HG02610 (cell line): ENCODE results near the gene GRIA4.
"Not testable (repeated sequence)": the region's sequence is repeated elsewhere in the genome, so short reads cannot be mapped to it uniquely, and the experiment has no call there.

Experiments
- ATAC-seq: cut with Tn5 transposase; IDR thresholded peaks from one replicate; pipeline ENCODE4 v1.9.1; 2021; ENCODE audit warnings: mild to moderate bottlenecking, moderate library complexity; ENCODE audit not compliant: unreplicated experiment

The GRIA4 gene

DNA sequence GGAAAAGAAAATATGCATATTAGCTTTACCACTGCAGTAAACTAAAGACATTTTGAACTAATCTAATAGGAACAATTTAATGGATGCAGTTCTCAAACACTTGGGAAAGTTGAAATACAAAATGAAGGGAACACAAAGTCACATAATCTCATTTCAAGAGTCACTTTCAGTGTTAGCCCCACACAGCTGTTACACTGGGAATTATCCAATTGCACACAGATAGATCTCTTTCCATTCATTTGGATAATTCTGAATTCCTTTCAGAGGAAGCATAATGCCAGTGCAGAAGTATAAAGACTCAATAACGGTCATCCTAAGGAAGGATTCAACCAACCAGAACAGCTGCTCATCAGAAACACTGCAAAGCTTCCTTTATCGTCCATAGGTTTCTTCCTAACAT lies 173.3 kb downstream of the GRIA4 start:
- no peak for ATAC-seq

DNA sequence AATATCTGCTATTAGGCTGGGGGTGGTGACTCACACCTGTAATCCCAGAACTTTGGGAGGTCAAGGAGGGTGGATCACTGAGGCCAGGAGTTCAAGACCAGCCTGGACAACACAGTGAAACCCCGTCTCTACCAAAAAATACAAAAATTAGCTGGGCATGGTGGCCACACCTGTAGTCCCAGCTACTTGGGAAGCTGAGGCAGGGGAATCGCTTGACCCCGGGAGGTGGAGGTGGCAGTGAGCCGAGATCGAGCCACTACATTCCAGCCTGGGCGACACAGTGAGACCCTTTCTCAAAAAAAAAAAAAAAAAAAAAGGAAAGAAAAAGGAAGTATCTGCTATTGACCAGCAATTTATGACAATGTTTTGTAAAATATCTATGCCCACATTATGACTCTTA lies 176.0 kb downstream of the GRIA4 start:
- not testable (repeated sequence) for ATAC-seq

DNA sequence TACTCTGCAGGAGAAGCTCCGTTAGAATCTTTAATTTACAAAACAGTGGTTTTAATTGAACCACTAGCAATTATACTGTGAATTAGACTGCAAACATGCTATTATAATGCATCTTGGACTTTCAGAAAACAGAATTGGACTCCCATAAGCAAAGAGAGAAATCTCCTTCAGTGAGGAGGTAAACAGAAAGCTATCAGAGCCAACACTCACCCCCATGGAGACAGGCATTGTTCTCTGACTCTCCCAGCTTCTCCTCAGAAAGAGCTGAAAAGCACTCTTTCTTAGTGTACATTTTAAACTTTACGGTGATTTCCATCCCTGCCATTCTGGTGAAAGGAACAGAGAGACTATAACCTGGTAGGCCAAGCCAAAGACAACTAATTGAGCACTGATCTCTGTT lies 176.9 kb downstream of the GRIA4 start:
- no peak for ATAC-seq

DNA sequence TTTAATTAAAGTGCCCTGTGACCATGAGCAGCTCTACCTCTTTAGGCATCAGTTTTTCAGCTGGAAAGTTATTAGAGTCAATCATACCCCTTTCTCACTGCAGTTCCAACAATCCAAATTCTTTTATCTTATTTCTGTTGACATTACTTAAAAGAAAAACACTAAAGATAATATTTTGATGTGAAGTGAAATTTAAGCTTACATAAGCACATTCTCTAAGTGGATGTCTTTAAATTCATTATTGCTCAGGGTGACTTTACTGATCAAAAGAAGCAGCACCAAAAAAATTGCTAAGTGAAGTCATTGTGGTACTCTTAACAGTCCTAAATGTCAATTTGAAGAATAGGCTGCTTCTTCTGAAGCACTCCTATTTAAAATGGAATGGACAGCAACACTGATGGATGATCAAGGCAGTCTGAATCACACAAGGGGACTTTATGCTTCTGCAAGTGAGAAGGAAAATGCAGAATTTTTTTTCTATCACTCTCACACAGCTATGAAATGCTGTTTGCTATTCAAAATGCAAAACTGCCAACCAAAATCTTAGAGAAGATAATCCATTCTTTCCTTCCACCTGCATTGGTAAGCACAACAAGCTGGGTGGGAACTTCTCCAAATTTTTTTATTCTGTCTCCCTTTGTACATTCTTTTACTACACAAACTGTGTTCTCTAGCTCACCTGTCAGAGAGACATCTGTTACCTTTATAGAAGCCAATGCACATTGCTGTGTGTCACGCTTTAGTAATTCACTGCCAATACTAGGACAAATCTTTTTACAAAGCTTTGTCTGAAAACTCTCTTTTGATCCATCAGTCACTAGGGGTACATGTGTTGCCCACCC lies 179.9 kb downstream of the GRIA4 start:
- ATAC-seq = no peak

DNA sequence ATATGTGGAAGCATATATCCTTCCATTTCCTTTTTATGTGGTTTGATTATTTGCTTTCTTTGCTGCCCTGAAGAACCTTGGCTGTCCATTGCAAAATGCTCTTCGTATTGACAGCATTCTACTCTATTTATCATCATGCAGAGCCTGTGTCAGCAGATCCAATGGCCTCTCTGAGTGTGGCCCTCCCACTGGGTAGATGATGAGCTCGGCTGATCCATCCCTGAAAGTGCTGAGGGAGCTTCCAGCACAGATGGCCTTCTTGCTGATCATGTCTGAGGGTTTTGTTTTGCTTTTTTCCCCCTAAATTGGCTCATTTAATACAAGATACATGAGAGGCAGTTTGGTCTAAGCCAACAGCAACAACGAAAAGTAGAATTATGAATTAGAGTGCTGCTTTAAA lies 181.0 kb downstream of the GRIA4 start:
- ATAC-seq = no peak

DNA sequence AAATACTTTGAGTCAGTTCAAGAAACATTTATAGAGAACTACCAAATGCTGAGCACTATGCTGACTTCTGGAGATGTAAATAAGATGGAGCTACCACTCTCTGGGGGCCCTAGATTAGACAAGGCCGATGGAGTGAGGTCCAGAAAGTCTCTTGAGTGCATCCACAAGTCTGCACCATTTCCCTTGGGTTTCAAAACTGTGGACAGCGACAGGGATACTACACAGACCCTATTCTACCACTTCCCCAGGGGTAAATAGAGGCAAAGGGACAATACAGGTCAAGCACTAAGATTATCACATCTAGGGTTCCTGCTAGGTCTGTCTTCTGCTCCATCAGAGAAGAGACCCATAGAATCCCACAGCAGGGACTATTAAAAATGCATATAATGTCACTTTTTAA lies 183.2 kb downstream of the GRIA4 start:
- no peak for ATAC-seq

DNA sequence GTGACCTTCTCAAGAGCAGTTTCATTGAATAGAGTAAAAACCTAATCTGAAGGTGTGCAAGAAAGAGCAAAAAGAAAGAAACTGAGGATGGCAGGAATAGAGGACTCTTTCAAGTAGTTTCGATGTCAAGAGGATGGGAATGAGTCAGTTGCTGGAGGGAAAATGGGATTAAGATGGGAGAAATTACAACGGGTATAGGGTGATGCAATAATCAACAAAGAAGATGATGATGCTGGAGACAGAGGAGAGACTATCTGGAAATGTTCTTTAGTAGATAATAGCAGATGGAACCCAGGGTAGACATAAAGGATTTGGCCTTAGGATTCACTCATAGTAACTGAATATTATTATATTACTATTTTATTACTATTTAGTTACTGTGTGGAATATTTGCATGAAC lies 189.4 kb downstream of the GRIA4 start:
- no peak for ATAC-seq

DNA sequence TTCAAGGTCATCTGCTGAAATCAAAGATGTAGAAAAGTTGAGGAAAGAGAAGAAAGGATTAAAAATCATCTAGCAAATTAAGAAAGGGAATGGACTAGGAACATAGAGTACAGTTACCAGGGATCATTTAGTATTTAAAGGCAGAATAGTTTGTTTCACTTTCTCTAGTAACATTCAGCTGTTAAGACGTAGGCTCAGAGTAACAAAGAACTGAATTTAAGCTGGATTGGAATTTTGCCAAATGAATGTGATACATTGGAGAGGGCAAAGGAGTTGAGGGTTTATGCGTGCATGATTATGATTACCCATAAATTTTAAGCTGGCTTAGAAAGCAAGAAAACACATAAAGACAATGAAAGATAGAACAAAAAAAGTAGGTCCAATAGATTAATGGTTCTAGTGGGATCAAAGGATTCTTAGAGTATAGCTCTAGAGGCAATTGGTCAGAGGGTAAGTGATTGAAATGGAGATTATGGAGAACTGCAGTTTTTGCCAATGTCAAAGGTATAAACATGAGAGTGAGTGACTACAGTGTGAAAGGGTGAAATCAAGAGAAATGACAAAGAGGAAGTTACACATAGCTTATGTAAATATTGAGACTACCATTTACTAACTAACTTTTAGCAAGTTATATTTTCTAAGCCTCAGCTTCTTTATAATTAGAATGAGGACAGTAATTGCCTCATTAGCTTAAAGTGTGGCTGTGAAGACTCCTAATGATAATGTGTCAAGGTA lies 190.0 kb downstream of the GRIA4 start:
- ATAC-seq = no peak

DNA sequence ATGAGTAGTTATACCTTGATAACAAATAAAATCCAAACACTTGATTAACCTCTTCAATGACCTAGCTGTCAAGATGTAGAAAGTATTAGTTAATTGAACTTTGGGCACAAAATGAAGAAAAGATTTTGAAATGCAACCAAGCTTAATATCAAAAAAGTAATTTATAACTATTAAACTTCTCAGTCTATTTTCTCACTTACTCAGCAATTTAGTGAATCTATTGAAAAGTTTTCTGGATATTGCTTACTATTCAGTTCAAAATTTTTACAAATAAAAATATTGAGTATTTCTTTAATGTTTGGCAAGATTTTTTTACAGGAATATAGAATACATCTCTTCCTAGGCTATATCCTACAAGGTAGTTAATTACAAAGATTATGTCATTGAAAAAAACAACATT lies 192.5 kb downstream of the GRIA4 start:
- no peak for ATAC-seq

DNA sequence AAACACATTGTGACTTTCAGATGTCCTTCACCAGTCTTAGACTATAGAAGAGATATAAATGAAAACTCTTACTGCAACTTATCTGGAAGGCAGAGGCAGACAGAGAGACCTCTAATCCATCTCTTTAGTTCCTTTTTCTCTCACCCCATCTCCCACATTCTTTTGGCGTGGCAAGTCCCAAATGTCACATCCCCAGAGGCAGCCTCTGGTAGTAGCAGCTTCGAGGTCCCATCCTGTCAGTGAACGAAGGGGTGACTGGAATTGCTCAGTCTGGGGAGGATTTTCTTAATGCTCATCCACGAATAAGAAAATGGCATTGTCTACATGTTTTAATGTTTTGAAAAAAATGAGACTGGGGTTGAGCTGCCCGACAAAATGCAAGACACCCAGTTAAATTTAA lies 201.4 kb downstream of the GRIA4 start:
- ATAC-seq = no peak

DNA sequence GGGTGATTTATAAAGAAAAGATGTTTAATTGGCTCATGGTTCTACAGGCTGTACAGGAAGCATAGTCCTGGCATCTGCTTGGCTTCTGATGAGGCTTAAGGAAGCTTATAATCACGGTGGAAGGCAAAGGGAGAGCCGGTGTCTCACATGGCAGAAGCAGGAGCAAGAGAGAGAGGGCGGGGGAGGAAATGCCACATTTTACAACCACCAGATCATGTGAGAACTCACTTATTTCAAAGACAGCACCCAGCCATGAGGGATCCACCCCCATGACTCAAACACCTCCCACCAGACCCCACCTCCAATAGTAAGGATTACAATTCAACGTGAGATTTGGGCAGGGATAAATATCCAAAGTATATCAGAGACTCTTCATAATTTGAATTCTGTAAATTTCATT lies 211.5 kb downstream of the GRIA4 start:
- no peak for ATAC-seq

DNA sequence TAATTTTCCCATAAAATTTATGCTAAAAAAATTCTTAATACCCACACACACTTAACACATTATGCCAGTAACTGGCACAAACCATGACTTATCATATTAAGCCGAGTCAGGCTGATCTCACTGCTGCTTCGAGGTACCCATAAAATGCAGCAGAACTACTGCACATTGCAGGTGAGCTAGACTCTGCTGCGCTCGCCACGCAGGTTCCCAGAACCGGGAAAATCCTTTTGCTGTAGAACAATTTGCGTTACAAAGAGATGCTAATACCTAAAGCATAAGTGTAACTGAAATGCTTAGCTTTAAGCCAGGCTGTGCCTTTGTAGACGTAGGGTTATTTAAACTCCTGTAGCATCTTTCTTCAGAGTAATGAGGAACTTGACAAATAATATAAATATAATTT lies 211.9 kb downstream of the GRIA4 start:
- ATAC-seq = no peak

DNA sequence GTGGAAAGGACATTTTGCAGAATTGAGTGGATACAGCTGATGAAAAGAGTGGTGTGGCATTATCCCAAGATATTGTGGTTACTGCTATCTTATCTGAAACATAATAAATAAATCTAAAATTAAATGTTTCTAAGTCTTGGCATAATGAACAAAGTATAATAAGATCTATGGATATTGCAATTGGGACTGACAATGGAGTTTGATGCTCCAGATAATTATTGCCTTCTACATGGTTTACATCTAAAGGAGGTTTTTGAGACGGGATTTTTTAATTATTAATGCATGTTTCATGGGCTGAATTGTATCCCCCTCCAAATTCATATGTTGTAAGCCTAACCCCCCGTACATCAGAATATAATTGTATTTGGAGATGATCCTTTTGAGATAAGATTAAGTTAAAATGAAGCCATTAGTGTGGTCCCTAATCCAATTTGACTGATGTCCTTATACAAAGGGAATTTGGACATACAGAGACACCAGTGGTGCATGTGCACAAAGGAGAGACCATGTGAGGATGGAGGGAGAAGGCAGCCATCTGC lies 213.7 kb downstream of the GRIA4 start:
- no peak for ATAC-seq

DNA sequence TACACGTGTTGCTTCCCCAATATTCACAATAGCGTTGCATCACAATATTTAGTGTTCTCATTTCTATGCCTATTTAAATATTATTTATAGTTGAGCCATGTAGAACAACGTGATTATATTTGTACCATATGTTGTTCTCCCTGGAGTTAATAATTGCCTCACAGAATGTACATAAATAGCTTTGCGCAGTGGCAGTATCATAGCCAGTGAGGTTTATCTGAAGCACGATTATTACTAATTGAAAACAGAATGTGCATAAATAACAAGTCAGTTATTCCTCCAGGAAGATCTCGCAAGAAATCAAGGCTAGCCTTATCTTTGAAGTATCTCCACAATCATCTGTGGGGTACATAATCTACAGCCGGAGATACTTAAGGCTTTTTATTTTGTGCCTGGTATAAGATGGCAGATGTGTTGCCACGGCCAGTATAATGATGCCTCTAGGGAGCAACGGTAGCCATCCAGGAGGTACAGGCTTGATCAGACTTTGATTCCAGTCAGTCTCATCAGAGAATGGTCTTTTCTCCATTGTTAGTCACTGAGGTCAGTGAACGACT lies 214.7 kb downstream of the GRIA4 start:
- no peak for ATAC-seq

DNA sequence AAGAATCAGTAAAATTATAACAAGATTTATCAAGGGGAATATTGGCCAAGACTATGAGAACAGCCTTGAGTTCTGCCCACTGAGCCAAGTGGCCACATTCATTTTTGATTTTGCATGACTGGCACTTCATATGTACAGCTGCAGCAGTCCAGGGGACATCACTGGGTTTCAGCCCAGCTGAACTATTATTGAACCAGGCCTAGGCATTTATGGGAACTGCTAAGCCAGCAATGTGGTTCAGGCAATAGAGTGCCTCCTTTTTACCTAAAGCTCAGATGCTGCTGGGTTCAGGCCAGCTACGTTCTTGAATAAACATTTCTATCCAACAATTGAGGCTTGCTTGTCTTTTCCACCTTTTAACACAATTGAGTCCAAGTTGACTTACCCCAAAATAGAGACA lies 215.3 kb downstream of the GRIA4 start:
- no peak for ATAC-seq

DNA sequence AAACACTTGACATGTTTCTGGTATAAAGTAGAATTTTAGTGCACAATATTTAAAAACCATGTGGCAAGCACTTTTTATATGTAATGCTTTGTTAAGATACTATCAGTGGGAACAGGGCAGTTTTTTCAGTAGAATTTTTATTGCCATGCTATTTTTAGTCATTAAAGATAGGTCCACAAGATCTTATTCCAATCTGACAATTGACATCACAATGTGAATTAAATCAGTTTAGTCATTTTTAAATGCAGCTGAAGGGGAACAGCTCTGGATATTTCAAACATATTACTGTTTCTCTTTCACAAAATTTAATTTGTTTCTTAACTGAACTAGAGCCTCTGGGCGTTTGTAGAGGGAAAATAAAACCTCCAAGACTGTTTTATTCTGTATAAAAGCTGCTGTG lies 218.0 kb downstream of the GRIA4 start:
- ATAC-seq = no peak

DNA sequence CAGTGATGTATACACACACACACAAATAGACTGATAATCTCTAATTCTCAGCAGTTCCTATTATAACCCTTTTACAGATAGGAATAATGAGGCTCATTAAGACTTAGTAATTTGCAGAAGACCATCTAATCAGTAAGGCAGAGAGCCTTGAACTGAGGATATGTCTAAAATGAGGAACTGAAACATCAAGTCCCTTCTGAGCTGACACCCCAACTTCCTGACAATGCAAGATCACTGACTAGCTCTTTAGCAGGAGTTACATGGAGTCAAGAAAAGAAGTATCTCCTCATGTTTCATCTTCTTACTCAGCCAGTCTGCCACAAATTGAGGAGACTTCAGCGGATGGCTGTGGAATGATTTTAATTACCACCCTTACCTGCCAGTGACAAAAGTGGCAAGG lies 219.2 kb downstream of the GRIA4 start:
- ATAC-seq = peak; percentile 70

DNA sequence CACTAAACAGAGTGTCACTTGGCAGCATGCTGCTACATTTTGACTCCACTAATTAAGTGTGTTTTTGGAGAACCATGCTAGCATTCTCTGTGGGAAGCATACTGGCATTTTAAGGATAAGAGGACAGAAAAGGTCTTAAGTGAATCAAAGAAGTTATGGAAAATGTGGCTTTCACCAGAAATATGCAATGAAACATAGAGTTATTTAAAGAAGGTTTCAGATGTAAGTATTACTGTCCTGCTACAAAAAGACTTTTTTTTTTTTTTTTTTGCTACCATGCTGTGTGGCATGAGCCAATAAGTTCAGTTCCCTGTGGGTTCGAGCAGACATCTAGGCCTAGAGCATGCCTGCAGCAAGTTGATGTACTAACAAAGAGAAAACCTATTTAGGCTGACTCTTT lies 224.6 kb downstream of the GRIA4 start:
- ATAC-seq = no peak

DNA sequence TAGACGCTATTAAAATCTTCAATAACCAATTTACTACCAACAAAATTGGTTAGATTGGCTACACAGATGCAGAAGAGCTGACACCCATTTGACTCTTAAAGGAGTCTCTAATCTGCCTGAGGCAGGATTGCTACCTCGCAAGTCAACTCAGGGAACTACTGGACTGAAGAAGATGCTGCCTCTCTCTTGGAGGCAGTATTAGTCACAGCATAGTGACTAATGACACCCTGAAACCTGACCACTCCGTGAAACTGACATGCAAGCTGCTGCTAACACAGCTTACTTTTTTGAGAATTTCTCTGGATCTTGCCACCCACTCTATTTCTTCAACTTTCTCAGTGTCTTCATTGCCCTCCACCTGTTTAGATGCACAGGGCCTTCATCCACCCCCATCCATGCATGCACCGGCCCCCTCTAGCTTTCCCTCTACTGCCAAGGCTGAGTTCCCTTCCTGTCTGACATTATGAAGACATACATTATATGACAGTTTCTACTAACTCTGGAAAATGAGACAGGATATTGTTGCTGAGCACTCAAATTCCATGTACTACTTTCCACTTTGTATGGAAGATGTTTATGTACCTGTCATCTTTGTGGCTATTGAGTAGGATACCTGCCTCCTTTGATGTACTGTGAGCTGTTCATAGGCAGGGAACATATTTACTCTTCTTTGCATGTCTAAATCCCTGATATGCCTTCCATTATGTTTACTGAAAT lies 229.0 kb downstream of the GRIA4 start:
- no peak for ATAC-seq

DNA sequence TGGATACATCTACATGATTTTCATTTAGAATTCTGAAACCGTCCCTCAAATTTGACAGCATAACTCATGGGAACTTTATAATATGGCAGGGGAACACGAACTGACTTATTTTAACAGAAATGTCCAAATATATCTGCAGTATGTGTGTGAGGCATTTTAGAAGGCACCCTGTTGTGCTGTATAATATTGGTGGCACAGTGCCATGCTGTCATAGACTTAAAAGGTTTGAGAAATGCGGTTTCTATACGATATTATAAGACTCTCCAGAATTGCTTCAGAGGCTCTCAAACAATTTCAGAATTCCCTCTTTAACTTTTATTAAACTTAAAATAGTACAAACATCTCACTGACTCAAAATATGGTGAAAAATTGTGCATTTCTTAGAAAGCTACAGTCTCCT lies 230.5 kb downstream of the GRIA4 start:
- no peak for ATAC-seq

DNA sequence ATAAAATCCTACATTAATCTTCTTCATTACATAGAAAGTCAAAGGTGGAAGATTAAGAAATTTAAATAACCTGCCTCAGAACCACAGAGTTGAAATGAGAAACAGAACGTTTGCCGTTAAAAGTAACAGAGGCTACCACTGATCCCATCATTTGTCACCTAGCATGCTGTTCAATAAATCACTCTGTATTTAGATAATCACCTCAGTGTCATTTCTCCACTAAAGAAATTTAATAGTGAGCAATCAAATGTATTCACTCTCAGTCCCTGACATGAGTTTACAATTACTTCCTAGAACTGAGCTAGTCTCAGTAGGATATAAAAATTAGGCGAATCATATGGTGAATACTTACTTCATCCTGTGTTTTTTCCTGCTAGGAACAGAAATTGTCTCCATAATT lies 242.5 kb downstream of the GRIA4 start:
- ATAC-seq = no peak
